Measurements from ENCODE around the gene FABP3.

DNA sequence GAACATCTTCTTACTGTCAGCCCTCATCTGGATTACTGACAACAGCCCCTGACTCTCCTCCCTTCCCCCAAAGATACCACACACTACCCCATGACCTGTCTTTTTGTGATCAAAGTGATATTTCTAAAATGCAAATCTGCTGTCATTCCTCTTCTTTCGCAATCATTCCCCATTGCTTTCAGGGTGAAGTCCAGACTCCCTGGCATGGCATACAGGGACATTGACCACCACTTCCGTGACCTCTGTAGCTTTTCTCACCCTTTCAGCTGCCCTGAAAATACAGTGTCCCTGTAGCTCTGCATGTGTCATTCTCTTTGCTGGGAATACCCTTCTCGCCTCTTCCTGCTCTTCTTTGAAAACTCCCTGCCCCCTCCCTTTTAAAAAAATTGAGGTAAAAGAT is 44.3 kb upstream of the FABP3 start:
- no peak for TF ChIP-seq CTCF (IDR thresholded peaks at IDR 0.05)
- TF ChIP-seq POLR2AphosphoS5 (IDR thresholded peaks at IDR 0.05) = no peak
- no peak for TF ChIP-seq EP300 (IDR thresholded peaks at IDR 0.05)
- no peak for TF ChIP-seq POLR2A (IDR thresholded peaks at IDR 0.05)
